Measurements from ENCODE around the gene ATP8A2. TPM values are rescaled to one million over a fixed set of nuclear protein-coding genes. Genes with fewer than 3 reads are reported as not detected.

ATP8A2 gene
- polyA plus RNA-seq, 4 donors = 5.2 to 11.3 (median 6.8) TPM

DNA sequence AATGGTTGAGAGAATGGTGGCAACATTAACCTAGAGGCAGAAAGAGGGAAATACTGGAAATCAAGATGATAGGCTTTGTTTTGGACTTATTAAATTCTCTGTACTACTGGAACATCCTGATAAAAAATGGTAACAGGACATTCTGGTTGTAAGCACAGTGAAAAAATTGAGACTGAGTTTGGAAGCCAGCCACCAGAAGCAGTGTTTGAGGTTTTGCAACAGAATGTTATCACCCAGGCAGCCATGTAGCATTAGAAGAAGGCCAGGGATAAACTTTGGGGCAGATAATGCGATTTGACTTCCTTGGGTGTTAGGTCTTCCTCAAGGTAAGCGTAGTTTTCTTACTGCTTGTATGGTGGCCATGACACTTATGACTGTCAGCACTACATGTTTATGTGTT, 307.4 kb downstream of the ATP8A2 start:
- no peak for DNase-seq (ENCODE audit: low read depth in 4 of 4, low spot score in 3 of 4)

DNA sequence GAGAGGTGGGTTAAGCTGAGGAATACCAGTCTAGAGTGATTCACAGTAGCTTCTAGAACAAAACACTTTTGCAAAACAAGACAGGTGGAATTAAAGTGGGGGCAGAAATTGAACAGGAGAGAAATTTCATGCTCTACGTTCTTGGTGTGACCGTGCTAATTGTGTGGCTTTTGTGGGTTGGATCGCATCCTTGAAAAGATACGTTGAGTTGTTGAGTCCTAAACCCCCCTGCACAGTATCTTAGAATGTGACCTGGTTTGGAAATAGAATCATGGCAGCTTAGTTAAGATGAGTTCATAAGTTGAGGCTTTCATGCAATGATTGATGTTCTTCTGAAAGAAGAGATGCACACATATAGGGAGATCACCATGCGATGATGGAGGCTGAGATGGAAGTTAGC, 308.2 kb downstream of the ATP8A2 start:
- no peak for DNase-seq (ENCODE audit: low read depth in 4 of 4, low spot score in 3 of 4)

DNA sequence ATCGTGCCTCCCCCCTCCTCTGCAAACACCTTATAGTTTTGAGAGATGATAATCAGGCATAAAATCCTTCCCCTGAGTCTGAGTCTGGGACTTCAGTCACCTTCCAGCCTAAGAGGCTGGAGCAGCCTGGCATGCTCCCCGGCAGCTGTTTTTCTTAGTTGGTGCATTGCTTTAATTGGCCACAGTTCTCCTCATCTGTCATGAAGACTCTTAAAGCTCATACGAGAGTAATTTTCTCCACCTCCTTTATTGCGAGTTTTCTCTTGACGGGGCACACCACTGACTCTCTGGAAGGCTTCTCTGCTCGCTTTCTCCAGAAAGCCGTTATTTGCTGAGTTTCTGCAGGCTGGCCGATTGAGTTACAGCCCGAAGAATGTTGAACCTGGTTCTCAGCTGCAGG, 310.5 kb downstream of the ATP8A2 start:
- DNase-seq (ENCODE audit: low read depth in 4 of 4, low spot score in 3 of 4) = no peak

DNA sequence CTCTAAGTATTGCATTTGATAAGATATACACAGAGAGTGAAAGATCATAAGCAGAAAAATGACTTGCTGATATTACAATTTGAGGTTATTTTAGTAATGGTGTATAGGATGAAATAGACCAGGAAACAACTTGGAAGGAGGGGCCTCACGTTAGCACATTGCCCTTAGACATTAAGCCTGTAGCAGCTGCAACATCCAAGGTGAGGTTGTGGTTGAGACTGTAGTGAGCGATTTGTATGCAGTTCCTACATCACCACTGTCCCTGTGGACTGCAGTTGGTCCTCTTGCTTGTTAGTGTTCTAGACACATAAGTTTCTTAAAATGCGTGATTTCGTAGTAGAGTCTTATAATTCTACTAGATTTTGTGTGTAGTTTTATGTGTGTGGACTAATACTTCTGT, 311.3 kb downstream of the ATP8A2 start:
- DNase-seq (ENCODE audit: low read depth in 4 of 4, low spot score in 3 of 4) = no peak

- DNase-seq (ENCODE audit: low read depth in 4 of 4, low spot score in 3 of 4) = no peak
Observed at GRCh38 chr13:25683662-25684370, 312.0 kb downstream of the ATP8A2 start.

GRCh38 chr13:25684491-25684890, 312.7 kb downstream of the ATP8A2 start:
- no peak for DNase-seq (ENCODE audit: low read depth in 4 of 4, low spot score in 3 of 4)

DNA sequence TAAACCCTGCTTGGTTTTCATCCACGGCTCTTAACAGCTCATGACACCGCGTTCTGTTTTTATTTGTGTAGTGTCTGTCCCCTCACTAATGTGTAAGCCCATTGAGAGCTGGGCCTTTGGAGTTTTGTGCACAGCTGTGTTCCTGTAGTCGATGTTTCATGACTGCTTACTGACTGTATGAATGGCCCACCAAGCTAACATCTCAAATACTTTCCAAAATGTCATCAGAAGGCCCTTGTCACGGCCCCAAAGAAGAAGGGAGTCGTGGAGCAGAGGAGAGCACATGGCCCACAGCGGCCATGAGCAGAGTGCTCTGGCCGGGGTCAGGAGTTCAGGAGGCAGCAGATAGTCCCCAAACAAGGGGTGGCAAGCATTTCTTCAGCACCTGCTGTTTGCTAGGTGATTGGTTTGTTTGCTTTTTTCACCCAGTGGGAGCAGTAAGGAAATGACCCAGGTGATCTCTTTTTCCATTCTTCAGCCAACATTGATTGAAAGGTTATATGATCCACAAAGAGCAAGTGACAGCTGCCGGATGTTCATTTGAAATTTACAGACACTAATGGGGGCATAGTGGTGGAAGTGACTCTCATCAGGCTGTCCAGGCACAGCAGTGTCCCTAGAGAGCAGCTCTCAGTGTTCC, 315.2 kb downstream of the ATP8A2 start:
- DNase-seq (ENCODE audit: low read depth in 4 of 4, low spot score in 3 of 4) = no peak

DNA sequence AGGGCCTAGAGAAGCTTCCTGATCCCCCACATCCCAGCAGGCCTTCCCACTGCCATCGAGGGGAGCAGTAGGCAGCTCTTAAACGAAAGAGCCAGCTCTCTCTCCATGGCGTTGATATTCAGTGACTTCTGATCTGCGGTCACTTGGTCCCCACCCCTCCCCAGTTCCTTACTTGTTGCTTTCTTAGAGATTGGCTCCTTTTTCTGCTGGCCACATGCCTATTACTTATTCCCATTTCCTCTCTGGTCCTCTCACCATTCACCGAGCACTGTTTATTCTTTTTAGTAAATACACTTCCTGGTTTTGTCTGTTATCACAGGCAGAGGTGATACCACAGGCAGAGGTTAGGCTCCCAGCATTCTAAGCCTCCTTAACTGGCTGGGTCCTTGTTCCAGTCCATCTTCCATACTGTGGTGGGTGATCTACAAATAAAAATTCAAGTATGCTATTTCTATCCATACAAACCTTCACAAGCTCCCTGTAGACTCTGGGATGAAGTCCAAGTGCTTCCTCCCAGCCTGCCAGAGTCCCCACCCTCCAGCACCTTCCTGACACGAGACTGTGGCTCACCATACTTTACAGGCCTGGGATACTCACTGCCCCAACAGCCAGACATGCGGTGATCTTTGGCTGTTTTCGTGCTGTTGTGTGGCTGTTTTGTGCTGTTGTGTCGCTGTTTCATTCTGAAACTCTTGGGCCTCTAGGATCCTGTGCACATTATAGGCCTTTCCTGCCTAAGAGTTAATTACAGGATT, 315.9 kb downstream of the ATP8A2 start:
- DNase-seq (ENCODE audit: low read depth in 4 of 4, low spot score in 3 of 4) = no peak

DNA sequence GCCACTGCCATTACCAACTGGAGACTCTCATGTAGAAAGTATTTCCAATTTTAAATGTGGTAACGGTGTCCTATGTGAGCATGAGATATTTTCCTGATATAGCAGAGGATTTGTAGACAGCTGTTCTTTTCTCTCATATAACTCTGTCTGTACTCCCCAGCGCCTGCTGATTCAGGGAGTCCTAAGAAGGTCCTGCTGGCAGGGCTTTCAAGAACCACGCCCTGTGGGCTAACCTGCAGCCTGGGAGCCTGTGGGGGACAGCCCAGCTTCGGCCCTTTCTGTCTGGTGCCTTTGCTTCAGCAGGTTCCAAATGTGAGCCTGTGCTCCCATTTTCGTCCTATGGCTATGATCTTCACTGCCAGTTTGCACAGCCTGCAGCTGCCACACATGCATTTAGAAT, 316.8 kb downstream of the ATP8A2 start:
- DNase-seq (ENCODE audit: low read depth in 4 of 4, low spot score in 3 of 4) = no peak

DNA sequence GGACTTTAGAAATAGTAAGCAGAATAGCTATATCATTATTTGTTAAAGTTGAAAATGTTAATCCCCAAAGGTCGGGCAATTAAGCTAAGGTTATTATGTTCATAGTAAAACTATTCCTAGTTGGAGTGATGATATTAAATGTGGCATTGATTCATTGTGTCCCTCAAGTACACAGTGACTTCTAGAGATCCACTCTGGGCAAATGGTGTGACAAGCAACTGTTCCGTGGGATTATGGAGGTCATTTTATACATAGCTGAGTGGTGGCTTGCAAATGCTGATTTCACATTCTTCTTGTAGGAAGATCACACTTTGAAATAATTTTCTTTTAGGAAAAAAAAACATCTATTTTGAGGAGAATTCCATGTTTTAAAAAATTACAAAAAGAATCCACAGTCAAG, 317.8 kb downstream of the ATP8A2 start:
- no peak for DNase-seq (ENCODE audit: low read depth in 4 of 4, low spot score in 3 of 4)

DNA sequence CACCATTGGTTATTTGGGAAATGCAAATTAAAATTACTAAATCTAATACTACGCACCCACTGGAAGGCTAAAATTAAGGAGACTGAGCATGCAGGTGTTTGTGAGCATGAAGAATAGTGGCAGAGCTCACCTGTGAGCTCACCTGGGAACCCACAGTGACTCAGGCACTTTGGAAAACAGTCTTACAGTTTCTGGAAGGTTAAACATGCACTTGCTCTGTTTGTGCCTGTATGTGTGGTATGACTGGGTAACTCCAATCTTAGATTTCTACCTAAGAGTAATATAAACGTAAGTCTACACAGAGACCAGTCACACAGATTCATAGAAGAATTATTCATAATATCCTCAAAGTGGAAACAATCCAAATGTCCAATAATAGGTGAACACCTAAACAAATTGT, 318.8 kb downstream of the ATP8A2 start:
- no peak for DNase-seq (ENCODE audit: low read depth in 4 of 4, low spot score in 3 of 4)

DNA sequence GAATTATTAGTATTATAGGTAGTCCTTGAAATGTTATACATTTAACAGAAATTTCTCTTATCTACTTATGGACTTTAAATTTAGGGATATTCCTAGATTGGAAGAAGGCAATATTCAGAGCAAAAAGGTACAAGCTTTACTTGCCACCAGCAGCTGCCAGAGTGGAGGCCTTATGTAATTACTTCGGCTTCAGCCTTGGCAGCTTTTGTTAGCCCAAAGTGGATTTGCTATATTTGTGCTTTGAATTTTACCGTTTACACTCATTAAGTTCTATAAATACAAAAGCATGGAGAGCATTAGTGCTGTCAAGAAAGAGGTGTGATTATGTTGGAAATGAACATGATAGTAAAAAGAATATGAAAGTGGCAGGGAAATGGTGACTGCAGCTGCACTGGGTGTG, 319.9 kb downstream of the ATP8A2 start:
- no peak for DNase-seq (ENCODE audit: low read depth in 4 of 4, low spot score in 3 of 4)

- DNase-seq (ENCODE audit: low read depth in 4 of 4, low spot score in 3 of 4) = peak in 2 of 4 donors; percentile 23 to 24
Observed at GRCh38 chr13:25692099-25692498, 320.3 kb downstream of the ATP8A2 start.

DNA sequence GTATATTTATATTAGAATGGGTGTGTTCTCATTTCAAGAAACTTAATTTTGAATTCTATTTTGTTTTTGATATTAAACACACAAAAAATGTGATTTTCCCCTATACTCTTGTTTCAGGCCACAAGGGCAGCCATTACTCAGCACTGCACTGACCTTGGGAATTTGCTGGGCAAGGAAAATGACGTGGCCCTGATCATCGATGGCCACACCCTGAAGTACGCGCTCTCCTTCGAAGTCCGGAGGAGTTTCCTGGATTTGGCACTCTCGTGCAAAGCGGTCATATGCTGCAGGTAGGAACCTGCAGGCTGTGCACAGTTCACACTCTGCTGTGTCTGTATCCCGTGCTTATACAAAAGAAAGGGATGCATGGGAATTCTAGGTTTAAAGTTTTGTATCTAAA, 327.3 kb downstream of the ATP8A2 start:
- no peak for DNase-seq (ENCODE audit: low read depth in 4 of 4, low spot score in 3 of 4)

GRCh38 chr13:25699600-25699999, 327.8 kb downstream of the ATP8A2 start:
- no peak for DNase-seq (ENCODE audit: low read depth in 4 of 4, low spot score in 3 of 4)

DNA sequence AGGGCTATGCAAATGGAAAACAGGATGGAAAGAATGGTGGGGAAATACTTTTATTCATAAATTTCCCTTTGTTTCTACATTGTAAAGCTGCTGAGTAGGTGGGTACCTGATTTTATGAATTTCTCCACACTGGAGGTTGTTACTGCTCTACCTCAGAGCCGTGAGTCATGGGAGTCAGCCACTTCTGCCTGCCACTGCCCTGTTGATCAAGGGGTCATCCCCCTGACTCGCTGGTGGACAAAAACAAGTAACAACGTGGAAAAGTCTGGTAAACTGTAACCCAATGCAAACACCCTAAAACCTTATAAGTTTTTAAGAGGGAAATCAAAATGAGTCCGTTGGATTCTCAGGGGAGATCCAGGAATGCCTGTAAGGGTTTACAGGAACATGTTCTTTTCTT, 329.5 kb downstream of the ATP8A2 start:
- no peak for DNase-seq (ENCODE audit: low read depth in 4 of 4, low spot score in 3 of 4)

DNA sequence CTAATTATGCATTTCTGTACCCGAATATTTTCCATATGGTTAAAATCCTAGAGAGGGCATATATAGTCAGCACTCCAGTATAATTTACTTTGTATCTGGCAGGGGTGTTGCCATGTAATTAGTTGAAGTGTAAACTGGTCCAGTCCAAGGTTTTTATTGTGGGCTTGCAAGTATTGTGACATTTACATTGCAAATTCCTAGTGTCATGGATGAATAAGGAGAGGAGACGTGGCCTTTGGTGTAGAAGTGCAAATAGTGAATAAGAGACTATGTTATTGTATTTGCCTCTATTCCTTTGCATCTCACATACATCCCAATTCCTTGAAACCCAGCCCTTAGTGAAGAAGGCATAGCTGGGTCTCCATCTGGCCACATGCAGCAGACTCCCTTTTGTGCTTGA, 330.6 kb downstream of the ATP8A2 start:
- no peak for DNase-seq (ENCODE audit: low read depth in 4 of 4, low spot score in 3 of 4)

DNA sequence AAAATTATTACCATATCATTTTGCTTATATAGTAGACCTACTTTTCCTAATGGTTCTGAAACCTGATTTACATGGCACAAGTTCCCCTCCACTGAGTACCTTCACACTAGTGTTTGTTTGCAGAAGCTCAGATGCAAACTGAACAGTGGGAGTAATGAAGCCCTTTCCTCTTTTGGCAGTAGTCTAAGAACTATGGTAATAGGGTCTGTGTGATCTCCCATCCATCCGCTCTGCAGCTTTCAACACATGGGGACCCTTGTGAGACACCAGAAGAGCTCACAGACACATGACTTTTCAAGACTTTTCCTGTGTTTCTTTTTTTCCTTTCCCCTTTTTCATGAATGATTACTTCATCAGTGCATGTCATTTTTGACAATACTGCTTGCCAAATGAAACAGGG, 336.0 kb downstream of the ATP8A2 start:
- DNase-seq (ENCODE audit: low read depth in 4 of 4, low spot score in 3 of 4) = peak in 2 of 4 donors; percentile 23 to 32

GRCh38 chr13:25708268-25708667, 336.5 kb downstream of the ATP8A2 start:
- no peak for DNase-seq (ENCODE audit: low read depth in 4 of 4, low spot score in 3 of 4)

GRCh38 chr13:25709088-25709487, 337.3 kb downstream of the ATP8A2 start:
- DNase-seq (ENCODE audit: low read depth in 4 of 4, low spot score in 3 of 4) = no peak

- DNase-seq (ENCODE audit: low read depth in 4 of 4, low spot score in 3 of 4) = no peak
Observed at GRCh38 chr13:25715760-25716159, 344.0 kb downstream of the ATP8A2 start.

GRCh38 chr13:25717666-25718197, 346.0 kb downstream of the ATP8A2 start:
- DNase-seq (ENCODE audit: low read depth in 4 of 4, low spot score in 3 of 4) = no peak

All from left renal pelvis (tissue), 4 donors.